GM06990 (cell line): ENCODE results near the gene CDX1.

ENCODE experiments used
- DNase-seq: peaks from one replicate; pipeline ENCODE4 v3.0.0-alpha.2; 2011; ENCODE audit not compliant: insufficient read length; ENCODE audit errors: extremely low read depth
- H3K27me3 ChIP-seq: replicated peaks from 2 replicates; pipeline ENCODE4 v1.6.0; 2011; ENCODE audit warnings: low read length; ENCODE audit not compliant: control insufficient read depth, insufficient read depth
- H3K36me3 ChIP-seq: 2 replicates; pipeline ENCODE4 v1.5.1; 2011; ENCODE audit warnings: low read length; ENCODE audit not compliant: control insufficient read depth, insufficient read depth
- H3K4me3 ChIP-seq: replicated peaks from 2 replicates; pipeline ENCODE4 v1.5.1; 2011; ENCODE audit warnings: low read depth, mild to moderate bottlenecking, control low read depth, low read length
- CTCF ChIP-seq: IDR thresholded peaks from 2 replicates; pipeline ENCODE4 v1.5.1; 2011; ENCODE audit warnings: low read length, control low read depth, mild to moderate bottlenecking, inconsistent platforms; ENCODE audit not compliant: insufficient read depth, poor library complexity, severe bottlenecking

The CDX1 gene

GRCh38 chr5:150180241-150181026, 13.9 kb downstream of the CDX1 start:
- TF ChIP-seq CTCF, result no peak
- H3K36me3 ChIP-seq, result no peaks in the 10 kb centered on the region
- H3K4me3 ChIP-seq, result no peak overlapping the region
- no peaks in the 10 kb centered on the region; the same call in none of the 2 replicates for H3K27me3 ChIP-seq
- no peak for DNase-seq

DNA sequence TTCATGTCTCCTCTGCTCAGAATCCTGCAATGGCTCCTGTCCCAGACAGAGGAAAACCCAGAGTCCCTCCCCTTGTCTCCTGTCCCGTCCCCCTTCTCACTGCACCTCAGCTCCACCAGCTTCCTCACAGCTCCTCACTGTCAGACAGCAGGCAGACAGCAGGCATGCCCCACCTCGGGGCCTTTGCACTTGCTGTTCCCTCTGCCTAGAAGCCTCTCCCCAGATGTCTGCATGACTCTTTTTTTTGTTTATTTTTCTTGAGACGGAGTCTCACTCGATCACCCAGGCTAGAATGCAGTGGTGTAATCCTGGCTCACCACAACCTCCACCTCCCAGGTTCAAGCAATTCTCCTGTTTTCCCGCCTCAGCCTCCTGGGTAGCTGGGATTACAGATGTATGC, 14.4 kb downstream of the CDX1 start:
- H3K36me3 ChIP-seq, result no peaks in the 10 kb centered on the region
- DNase-seq, result no peak
- H3K27me3 ChIP-seq, result no peaks in the 10 kb centered on the region; the same call in none of the 2 replicates
- H3K4me3 ChIP-seq, result no peak overlapping the region
- no peak for TF ChIP-seq CTCF

DNA sequence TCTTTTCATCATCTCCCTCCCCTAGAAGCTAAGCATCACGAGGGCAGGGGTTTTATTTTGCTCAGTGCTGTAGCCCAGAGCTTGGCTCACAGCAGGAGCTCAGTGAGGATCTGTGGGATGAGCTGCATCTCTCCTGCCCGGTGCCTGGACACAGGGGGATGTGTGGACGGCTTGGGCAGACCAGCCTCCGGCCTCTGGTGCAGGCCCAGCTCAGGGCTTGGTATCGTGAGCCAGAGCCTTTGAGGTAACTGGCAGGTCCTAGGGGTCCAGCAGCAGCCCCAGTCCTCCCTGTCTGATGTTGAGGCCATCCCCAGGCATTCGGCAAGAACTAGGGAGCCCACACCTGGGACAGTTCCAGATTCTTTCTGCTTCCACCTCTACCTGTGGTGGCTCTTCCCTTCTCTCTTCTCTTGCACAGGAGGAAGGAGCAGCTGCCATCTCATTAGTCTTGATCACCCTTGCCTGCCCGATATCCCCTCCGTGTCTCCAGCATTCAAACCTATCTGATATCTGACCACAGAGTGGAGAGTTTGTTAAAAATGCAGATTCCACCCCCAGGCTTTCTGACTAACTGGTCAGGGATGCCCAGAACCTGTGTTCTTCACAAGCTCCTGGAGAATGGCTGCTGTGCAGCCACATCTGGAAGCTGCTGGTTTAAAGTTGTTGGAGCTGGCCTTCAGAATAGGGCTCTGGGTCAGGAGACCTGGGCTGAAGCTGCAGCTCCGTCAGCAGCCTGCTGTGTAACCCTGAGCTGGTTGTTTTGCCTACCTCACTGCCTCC, 15.4 kb downstream of the CDX1 start:
- no peaks in the 10 kb centered on the region for H3K36me3 ChIP-seq
- no peak overlapping the region for H3K4me3 ChIP-seq
- DNase-seq, result no peak
- no peak for TF ChIP-seq CTCF
- no peaks in the 10 kb centered on the region; the same call in 1 of the 2 replicates for H3K27me3 ChIP-seq

DNA sequence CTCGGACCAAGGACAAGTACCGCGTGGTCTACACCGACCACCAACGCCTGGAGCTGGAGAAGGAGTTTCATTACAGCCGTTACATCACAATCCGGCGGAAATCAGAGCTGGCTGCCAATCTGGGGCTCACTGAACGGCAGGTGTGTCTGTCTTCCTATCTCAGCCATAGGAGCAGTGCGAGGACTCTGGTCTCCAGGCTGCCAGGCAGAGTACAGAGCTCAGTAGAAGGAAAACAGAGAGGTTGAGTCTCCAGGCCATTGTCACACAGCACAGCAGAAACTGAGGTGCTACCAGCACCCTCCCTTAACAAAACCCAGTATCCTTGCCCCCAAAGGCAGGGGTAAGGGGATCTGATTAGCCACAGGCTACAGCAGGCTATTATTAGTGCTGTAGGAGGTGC, 16.2 kb downstream of the CDX1 start:
- H3K27me3 ChIP-seq, result no peaks in the 10 kb centered on the region; the same call in 1 of the 2 replicates
- TF ChIP-seq CTCF, result no peak

DNA sequence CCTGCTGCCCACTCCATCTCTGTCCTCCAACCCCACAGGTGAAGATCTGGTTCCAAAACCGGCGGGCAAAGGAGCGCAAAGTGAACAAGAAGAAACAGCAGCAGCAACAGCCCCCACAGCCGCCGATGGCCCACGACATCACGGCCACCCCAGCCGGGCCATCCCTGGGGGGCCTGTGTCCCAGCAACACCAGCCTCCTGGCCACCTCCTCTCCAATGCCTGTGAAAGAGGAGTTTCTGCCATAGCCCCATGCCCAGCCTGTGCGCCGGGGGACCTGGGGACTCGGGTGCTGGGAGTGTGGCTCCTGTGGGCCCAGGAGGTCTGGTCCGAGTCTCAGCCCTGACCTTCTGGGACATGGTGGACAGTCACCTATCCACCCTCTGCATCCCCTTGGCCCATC, 16.9 kb downstream of the CDX1 start:
- Histone ChIP-seq H3K36me3 (no peaks in the 10 kb centered on the region), H3K27me3 (no peaks in the 10 kb centered on the region; the same call in 1 of the 2 replicates), H3K4me3 (no peak overlapping the region)
- no peak for TF ChIP-seq CTCF
- no peak for DNase-seq

More for the DNA sequence above, 16.2 kb downstream of the CDX1 start:
- H3K4me3 ChIP-seq, result no peak overlapping the region
- no peak for DNase-seq
- no peaks in the 10 kb centered on the region for H3K36me3 ChIP-seq
